Measurements from ENCODE around the gene POLR3GL. TPM values are rescaled to one million over a fixed set of nuclear protein-coding genes. Genes with fewer than 3 reads are reported as not detected.
A peak's percentile ranks its signal among the peaks of the same experiment; 100 is the strongest.

POLR3GL gene
- total RNA-seq, 1 donor from 2014 or later = 45.6 TPM

- peaks cover 82% of the 10 kb centered on the region for H3K4me1 ChIP-seq
- intact Hi-C loops (cut with micrococcal nuclease) = no loop called here
- H3K27me3 ChIP-seq (ENCODE audit: low read depth) = no peaks in the 10 kb centered on the region
- H3K27ac ChIP-seq (replicated peaks) = peak overlapping the region; percentile 99
- H3K4me3 ChIP-seq = peak overlapping the region; percentile 86
- no peaks in the 10 kb centered on the region for H3K9me3 ChIP-seq (replicated peaks)
- TF ChIP-seq CTCF (IDR thresholded peaks at IDR 0.05; ENCODE audit: borderline replicate concordance) = no peak
- H3K36me3 ChIP-seq = peaks cover 32% of the 10 kb centered on the region
- DNase-seq = no peak
These were observed 25.9 kb downstream of the POLR3GL start for GRCh38 chr1:145990249-145990855.

GRCh38 chr1:145991735-145992412 is 27.4 kb downstream of the POLR3GL start:
- no peak for DNase-seq
- Histone ChIP-seq H3K4me3 (peak overlapping the region; percentile 86), H3K27me3 (ENCODE audit: low read depth) (no peaks in the 10 kb centered on the region), H3K27ac (replicated peaks) (peak overlapping the region; percentile 99), H3K9me3 (replicated peaks) (no peaks in the 10 kb centered on the region), H3K36me3 (peaks cover 40% of the 10 kb centered on the region), H3K4me1 (peaks cover 75% of the 10 kb centered on the region)
- intact Hi-C loops (cut with micrococcal nuclease) = no loop called here
- TF ChIP-seq CTCF (IDR thresholded peaks at IDR 0.05; ENCODE audit: borderline replicate concordance) = no peak

DNA sequence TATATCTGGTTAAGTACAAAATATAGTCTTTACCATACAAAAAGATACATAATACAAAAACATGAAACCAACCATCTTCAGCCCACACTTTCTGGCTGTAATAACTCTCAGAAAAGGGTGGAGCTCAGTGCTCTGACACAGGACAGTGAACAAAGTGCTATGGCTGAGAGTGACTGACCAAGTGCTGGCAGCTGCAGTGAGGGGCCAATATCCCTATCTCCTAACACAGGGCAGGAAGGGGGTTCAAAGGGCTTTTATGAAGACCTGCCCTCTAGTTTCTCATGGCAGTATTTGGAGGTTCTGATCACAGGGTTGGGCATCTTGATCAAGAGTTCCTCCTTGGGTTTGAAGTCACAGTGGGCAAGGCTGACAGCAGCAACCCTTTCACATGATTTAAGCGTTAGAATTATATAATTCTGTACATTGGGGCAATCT is 28.0 kb downstream of the POLR3GL start:
- TF ChIP-seq CTCF (IDR thresholded peaks at IDR 0.05; ENCODE audit: borderline replicate concordance) = no peak
- Histone ChIP-seq H3K4me3 (peak overlapping the region; percentile 86), H3K9me3 (replicated peaks) (no peaks in the 10 kb centered on the region), H3K4me1 (peaks cover 75% of the 10 kb centered on the region), H3K36me3 (peaks cover 40% of the 10 kb centered on the region), H3K27me3 (ENCODE audit: low read depth) (no peaks in the 10 kb centered on the region), H3K27ac (replicated peaks) (peak overlapping the region; percentile 99)
- no peak for DNase-seq
- intact Hi-C loops (cut with micrococcal nuclease) = no loop called here

- peaks cover 40% of the 10 kb centered on the region for H3K36me3 ChIP-seq
- peaks cover 76% of the 10 kb centered on the region for H3K4me1 ChIP-seq
- H3K4me3 ChIP-seq = peak overlapping the region; percentile 86
- peak overlapping the region; percentile 99 for H3K27ac ChIP-seq (replicated peaks)
- DNase-seq = no peak
- intact Hi-C loops (cut with micrococcal nuclease) = no loop called here
- no peaks in the 10 kb centered on the region for H3K9me3 ChIP-seq (replicated peaks)
- TF ChIP-seq CTCF (IDR thresholded peaks at IDR 0.05; ENCODE audit: borderline replicate concordance) = no peak
- H3K27me3 ChIP-seq (ENCODE audit: low read depth) = no peaks in the 10 kb centered on the region
These were observed 28.6 kb downstream of the POLR3GL start for GRCh38 chr1:145992958-145993617.

- H3K4me3 ChIP-seq = peak overlapping the region; percentile 86
- H3K27ac ChIP-seq (replicated peaks) = peak overlapping the region; percentile 99
These were observed 29.3 kb downstream of the POLR3GL start for GRCh38 chr1:145993618-145994390.

More at GRCh38 chr1:145993618-145994390, 29.3 kb downstream of the POLR3GL start:
- peak; percentile 15 for TF ChIP-seq CTCF (IDR thresholded peaks at IDR 0.05; ENCODE audit: borderline replicate concordance)
- H3K36me3 ChIP-seq = peaks cover 40% of the 10 kb centered on the region
- no peaks in the 10 kb centered on the region for H3K9me3 ChIP-seq (replicated peaks)
- no peak for DNase-seq
- H3K27me3 ChIP-seq (ENCODE audit: low read depth) = no peaks in the 10 kb centered on the region
- peaks cover 78% of the 10 kb centered on the region for H3K4me1 ChIP-seq
- intact Hi-C loops (cut with micrococcal nuclease) = no loop called here
